PC-3 (cell line): ENCODE measurements around the gene SEC23IP. TPM values are rescaled to one million over a fixed set of nuclear protein-coding genes. Genes with fewer than 3 reads are reported as not detected.
A peak's percentile ranks its signal among the peaks of the same experiment; 100 is the strongest.

ENCODE experiments used
- ATAC-seq: fragments of 200-7000 bp; cut with Tn5 transposase; 2 replicates; pipeline ENCODE4 v1.9.1; 2020; ENCODE audit warnings: mild to moderate bottlenecking, moderate library complexity
- BruUV-seq: library from RNA; stranded (reverse); fragments of 400-500 nt; replicated peaks from 2 replicates; lab custom pipeline; 2021; lab: Mats Ljungman, UMichigan
- CTCF ChIA-PET: fragments of 300-600 bp; sonication (Branson Sonifier 250); formaldehyde crosslinking; loops from one replicate; lab custom pipeline; 2022; ENCODE audit warnings: antibody characterized with exemption; lab: Charles Lee
- POLR2A ChIA-PET: fragments of 300-600 bp; sonication (Branson Sonifier 250); formaldehyde crosslinking; loops from one replicate; lab custom pipeline; 2022; ENCODE audit warnings: antibody characterized with exemption; ENCODE audit not compliant: unreplicated experiment; lab: Charles Lee
- DNase-seq: peaks from one replicate; pipeline ENCODE4 v3.0.0-alpha.2; 2015
- H2AFZ ChIP-seq: fragments of 300-600 bp; sonication (generic); 2 replicates; pipeline ENCODE4 v1.6.0; 2016; ENCODE audit warnings: antibody characterized with exemption, low read length
- H3F3A ChIP-seq: fragments of 300-600 bp; sonication (generic); one replicate; pipeline ENCODE4 v1.6.0; 2017; ENCODE audit warnings: antibody characterized with exemption, low read length, control low read depth, mild to moderate bottlenecking; ENCODE audit not compliant: unreplicated experiment
- H3K27ac ChIP-seq: fragments of 300-600 bp; sonication (generic); 2 replicates; pipeline ENCODE4 v1.5.1; 2016; ENCODE audit warnings: mild to moderate bottlenecking, low read length
- H3K27me3 ChIP-seq: fragments of 300-600 bp; sonication (generic); 2 replicates; pipeline ENCODE4 v1.6.1; 2016; ENCODE audit warnings: low read length, mixed read lengths
- H3K36me3 ChIP-seq: fragments of 300-600 bp; sonication (generic); 2 replicates; pipeline ENCODE4 v1.6.1; 2016; ENCODE audit warnings: low read depth, mixed run types, low read length, mixed read lengths
- H3K4me1 ChIP-seq: fragments of 300-600 bp; sonication (generic); 2 replicates; pipeline ENCODE4 v1.5.1; 2016; ENCODE audit warnings: low read length; ENCODE audit not compliant: insufficient read depth
- H3K4me2 ChIP-seq: fragments of 300-600 bp; sonication (generic); 2 replicates; pipeline ENCODE4 v1.6.0; 2016; ENCODE audit warnings: low read length
- H3K4me3 ChIP-seq: fragments of 300-600 bp; sonication (generic); 2 replicates; pipeline ENCODE4 v1.5.1; 2016; ENCODE audit warnings: mild to moderate bottlenecking, low read length, mixed read lengths
- H3K79me2 ChIP-seq: fragments of 300-600 bp; sonication (generic); 2 replicates; pipeline ENCODE4 v1.6.1; 2017; ENCODE audit warnings: low read length, mixed read lengths
- H3K9ac ChIP-seq: fragments of 300-600 bp; sonication (generic); 2 replicates; pipeline ENCODE4 v1.6.0; 2016; ENCODE audit warnings: mild to moderate bottlenecking, low read length
- H3K9me2 ChIP-seq: fragments of 300-600 bp; sonication (generic); replicated peaks from 2 replicates; pipeline ENCODE4 v1.6.1; 2016; ENCODE audit warnings: mixed run types, low read length, mixed read lengths
- H3K9me3 ChIP-seq: fragments of 300-600 bp; sonication (generic); 2 replicates; pipeline ENCODE4 v1.6.1; 2016; ENCODE audit warnings: low read length, mixed read lengths
- H4K20me1 ChIP-seq: fragments of 300-600 bp; sonication (generic); 2 replicates; pipeline ENCODE4 v1.6.1; 2016; ENCODE audit warnings: low read length, mixed read lengths
- CTCF ChIP-seq: fragments of 300-600 bp; sonication (generic); conservative IDR thresholded peaks from 2 replicates; pipeline ENCODE4 v1.5.1; 2017; ENCODE audit warnings: antibody characterized with exemption, low read depth, mild to moderate bottlenecking, low read length
- EZH2 ChIP-seq: fragments of 300-600 bp; sonication (generic); IDR thresholded peaks from one replicate; pipeline ENCODE4 v1.6.1; 2017; ENCODE audit warnings: antibody characterized with exemption, mild to moderate bottlenecking, low read length; ENCODE audit not compliant: unreplicated experiment
- EZH2phosphoT487 ChIP-seq: fragments of 300-600 bp; sonication (generic); IDR thresholded peaks from 2 replicates; pipeline ENCODE4 v1.6.1; 2018; ENCODE audit warnings: mild to moderate bottlenecking, antibody characterized with exemption, low read length, borderline replicate concordance
- intact Hi-C: fragments of 100-400 bp; cut with micrococcal nuclease; formaldehyde crosslinking; loops from 2 replicates; pipeline ENCODE4 v1.9.0; 2023
- total RNA-seq: library from RNA; depleted of rRNA; stranded (reverse); fragments of >200 nt; gene quantifications from 2 replicates; pipeline ENCODE4 v1.2.3, GENCODE V29; 2014

The SEC23IP gene
- total RNA-seq, 1 experiment from 2014 or later: 42.7 TPM

GRCh38 chr10:119859420-119860258 is 32.9 kb upstream of the SEC23IP start:
- TF ChIP-seq EZH2phosphoT487 (no peak), EZH2 (no peak), CTCF (peak; percentile 72)
- ChIA-PET POLR2A (no interaction called here), CTCF (interaction anchor here (0.6 to 2.5 kb wide), 6 partner anchors 22 to 145 kb away, joined by 3 to 16 read pairs (median 3); partner anchors contain the start of gene INPP5F)
- Histone ChIP-seq H3K4me1 (peaks cover 10% of the 10 kb centered on the region; the same call in 1 of the 2 replicates), H3K9me2 (no peaks in the 10 kb centered on the region), H3K9ac (no peak overlapping the region), H3K4me2 (no peak overlapping the region), H3K36me3 (peaks cover 13% of the 10 kb centered on the region; the same call in 1 of the 2 replicates), H3F3A (no peaks in the 10 kb centered on the region), H3K79me2 (peaks cover 65% of the 10 kb centered on the region), H4K20me1 (peaks cover 34% of the 10 kb centered on the region), H3K27me3 (no peaks in the 10 kb centered on the region), H3K4me3 (no peak overlapping the region), H2AFZ (no peak overlapping the region), H3K9me3 (no peaks in the 10 kb centered on the region), H3K27ac (0 out of 2 replicates have a peak overlapping the region, but pooled peaks have one; percentile 0)
- BruUV-seq: no TSS peak
- DNase-seq: peak; percentile 65
- peak; percentile 45 for ATAC-seq
- intact Hi-C loops: loop anchor here (1.0 to 5.0 kb wide), 3 partner anchors 109 to 251 kb away; no protein-coding TSS in a partner anchor

- ChIA-PET CTCF (interaction anchor here (2.5 kb wide), 1 partner anchor 111 kb away, joined by 16 read pairs; no protein-coding TSS in a partner anchor), POLR2A (no interaction called here)
- H3K4me1 ChIP-seq: peaks cover 16% of the 10 kb centered on the region; the same call in 1 of the 2 replicates
- no peaks in the 10 kb centered on the region for H3F3A ChIP-seq
- no peak overlapping the region for H3K4me2 ChIP-seq
- no peak overlapping the region for H3K4me3 ChIP-seq
- H3K27ac ChIP-seq: no peak overlapping the region
- ATAC-seq (no peak), DNase-seq (no peak)
- intact Hi-C loops: loop anchor here (1.0 kb wide), 1 partner anchor 111 kb away; no protein-coding TSS in a partner anchor
- no peak for TF ChIP-seq EZH2phosphoT487
- peaks cover 11% of the 10 kb centered on the region; the same call in 1 of the 2 replicates for H3K36me3 ChIP-seq
- no TSS peak for BruUV-seq
- H2AFZ ChIP-seq: no peak overlapping the region
- H3K79me2 ChIP-seq: peaks cover 79% of the 10 kb centered on the region
- no peaks in the 10 kb centered on the region for H3K9me2 ChIP-seq
- H3K9ac ChIP-seq: no peak overlapping the region
- peaks cover 47% of the 10 kb centered on the region for H4K20me1 ChIP-seq
- no peaks in the 10 kb centered on the region for H3K27me3 ChIP-seq
- no peaks in the 10 kb centered on the region for H3K9me3 ChIP-seq
Observed at GRCh38 chr10:119860866-119861607, 31.5 kb upstream of the SEC23IP start.

DNA sequence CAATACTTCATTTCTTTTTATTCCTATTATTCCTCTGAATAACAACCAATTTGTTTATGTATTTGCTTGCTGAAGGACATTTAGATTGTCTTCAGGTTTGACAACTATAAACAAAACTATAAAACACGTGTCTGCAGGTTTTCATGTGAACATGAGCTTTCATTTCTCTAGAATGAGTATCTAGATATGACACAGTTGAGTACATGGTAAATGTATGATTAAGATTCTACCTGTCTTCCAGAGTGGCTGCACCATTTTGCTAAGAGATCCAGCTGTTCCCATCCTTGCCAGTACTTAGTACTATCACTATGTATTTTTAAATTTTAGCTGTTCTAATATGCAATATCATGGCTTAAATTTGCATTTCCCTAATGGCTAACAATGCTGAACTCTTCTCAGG is 30.0 kb upstream of the SEC23IP start:
- CTCF ChIA-PET: no interaction called here
- Histone ChIP-seq H3K27ac (no peak overlapping the region), H3K79me2 (peaks cover 94% of the 10 kb centered on the region), H2AFZ (no peak overlapping the region), H3K4me2 (no peak overlapping the region), H3K27me3 (no peaks in the 10 kb centered on the region), H3K9me3 (no peaks in the 10 kb centered on the region), H4K20me1 (peaks cover 48% of the 10 kb centered on the region), H3K4me3 (no peak overlapping the region), H3K36me3 (peaks cover 6% of the 10 kb centered on the region; the same call in 1 of the 2 replicates), H3F3A (no peaks in the 10 kb centered on the region), H3K9ac (no peak overlapping the region), H3K9me2 (no peaks in the 10 kb centered on the region), H3K4me1 (peaks cover 16% of the 10 kb centered on the region; the same call in 1 of the 2 replicates)
- DNase-seq (no peak), ATAC-seq (no peak)
- BruUV-seq: no TSS peak
- intact Hi-C loops: no loop called here
- POLR2A ChIA-PET: no interaction called here
- TF ChIP-seq EZH2 (no peak), EZH2phosphoT487 (no peak), CTCF (no peak)
